Activated CD4-positive, alpha-beta T cell treated with anti-CD3 and anti-CD28 coated beads, Interleukin-2, amount 50 U/mL, for 48 hours (primary cell): ENCODE measurements around the gene PRKAR1B.

ENCODE experiments used
- DNase-seq, 2 experiments: peaks; one replicate each; pipeline ENCODE4 v3.0.0-alpha.2; 2020

PRKAR1B gene

DNA sequence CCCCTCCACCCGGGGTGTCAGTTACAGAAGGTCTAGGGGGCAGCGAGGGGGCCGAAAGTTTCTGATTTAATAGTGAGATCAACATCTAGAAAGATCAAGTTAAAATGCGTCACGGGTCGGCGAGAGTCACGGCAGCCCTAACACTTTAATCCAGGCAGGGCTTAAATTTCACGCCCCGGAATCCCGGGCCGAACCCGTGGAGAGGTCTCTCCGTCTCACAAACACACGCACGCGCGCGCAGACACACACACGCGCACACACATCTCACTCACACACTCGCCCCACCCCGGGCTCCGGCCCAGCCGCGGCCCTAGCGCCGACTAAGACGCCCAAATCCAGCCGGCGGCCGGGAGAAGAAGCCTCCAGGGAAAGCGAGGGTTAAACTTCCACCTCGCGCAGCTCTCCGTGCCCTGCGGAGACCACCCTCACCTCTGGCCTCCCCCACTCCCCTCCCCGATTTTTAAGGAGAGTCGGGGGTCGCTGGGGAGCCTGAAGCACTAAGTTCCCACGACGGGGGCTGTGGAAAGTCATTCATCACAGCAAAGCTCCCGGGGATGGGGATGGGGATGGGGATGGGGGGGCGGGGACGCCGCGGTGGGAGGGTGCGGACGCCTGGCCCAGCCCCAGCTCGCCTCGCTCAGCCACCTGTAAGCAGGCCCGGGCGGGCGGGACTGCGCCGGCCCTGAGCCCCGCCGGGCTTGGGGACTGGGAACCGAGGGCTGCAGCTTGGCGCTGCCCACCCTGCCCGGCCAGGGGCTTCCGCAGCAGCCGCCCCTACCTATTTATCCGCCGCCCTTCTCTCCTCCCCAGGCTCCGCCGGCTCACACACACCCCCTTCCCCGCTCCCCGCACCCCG lies 209.1 kb downstream of the PRKAR1B start:
- DNase-seq = peak; percentile 38 to 46

DNA sequence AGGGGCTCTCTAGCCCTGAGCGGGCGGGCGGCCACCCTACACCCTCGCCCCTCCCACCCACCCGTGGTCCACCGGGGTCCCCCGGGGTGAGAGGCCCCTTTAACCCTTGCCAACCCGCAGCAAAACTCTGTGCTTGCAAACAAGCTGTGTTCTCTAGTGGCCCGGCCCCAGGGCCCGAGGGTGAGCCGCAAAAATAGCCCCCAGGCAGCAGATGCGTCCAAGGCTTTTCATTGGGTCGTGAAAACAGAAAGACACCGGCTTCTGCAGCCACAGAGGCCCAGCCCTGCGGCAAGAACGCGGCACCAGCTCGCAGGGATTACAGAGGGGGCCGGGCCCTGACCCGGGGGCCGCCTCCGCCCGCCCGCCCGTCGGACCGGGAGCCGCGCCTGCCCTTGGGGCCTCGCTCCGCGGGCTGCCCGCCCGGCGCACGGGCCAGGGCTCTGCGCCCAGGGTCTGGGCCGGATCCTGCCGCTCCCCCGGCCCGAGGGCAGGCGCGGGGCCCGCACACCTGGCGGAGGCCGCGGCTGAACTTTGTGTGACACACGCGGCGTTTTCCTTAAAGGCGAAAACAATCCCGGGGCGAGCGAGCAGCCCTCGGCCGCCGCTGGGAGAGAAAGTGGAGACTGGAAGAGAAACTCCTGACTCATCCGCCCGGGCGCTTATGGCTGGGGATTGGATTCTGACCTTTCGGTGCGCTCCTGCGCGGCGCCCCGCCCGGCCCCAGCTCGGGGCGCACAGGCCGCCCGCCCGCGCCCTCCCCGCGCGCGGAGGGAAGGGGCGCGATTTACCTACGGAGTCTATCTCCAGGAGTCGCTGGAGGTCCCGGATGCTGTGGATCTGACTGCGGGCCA lies 210.2 kb downstream of the PRKAR1B start:
- DNase-seq = peak; percentile 56 to 63

DNA sequence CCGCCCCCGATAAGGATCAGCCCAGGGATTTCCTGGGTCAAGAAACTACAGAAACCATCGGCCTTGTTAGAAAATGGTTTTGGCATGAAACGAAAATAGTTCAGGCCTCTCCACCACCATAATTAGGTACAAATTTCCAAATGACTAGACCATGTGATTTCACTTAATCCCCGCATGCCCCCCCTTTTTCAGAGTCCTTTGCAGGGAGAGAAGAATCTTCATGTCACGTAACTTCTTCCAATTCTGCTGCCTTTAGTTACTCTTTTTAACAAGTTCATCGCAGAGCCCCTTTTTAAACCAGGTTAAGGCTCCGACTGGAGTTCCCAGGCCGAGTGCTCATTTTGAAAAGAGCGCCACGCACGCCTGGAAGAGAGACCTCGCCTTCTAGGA lies 210.9 kb downstream of the PRKAR1B start:
- DNase-seq = no peak

DNA sequence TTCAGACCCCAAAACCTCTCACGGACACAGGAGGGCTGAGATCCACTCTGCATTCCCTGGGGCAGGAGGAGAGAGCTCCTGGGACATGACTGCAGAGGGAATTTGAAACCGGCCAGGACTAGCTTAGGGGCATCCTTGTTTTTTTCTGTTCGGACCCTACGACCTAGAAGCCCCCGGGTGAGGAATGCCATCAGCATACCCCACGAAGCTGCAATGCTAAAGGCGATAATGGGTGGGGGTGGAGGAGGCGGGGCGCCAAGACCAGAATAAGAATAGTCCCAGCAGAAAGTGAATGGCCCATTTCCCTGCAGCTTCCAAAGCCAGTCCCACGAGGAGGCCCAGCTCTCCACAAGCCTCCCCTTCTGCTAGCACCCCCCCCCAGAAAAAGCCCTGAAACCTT lies 211.5 kb downstream of the PRKAR1B start:
- no peak for DNase-seq

DNA sequence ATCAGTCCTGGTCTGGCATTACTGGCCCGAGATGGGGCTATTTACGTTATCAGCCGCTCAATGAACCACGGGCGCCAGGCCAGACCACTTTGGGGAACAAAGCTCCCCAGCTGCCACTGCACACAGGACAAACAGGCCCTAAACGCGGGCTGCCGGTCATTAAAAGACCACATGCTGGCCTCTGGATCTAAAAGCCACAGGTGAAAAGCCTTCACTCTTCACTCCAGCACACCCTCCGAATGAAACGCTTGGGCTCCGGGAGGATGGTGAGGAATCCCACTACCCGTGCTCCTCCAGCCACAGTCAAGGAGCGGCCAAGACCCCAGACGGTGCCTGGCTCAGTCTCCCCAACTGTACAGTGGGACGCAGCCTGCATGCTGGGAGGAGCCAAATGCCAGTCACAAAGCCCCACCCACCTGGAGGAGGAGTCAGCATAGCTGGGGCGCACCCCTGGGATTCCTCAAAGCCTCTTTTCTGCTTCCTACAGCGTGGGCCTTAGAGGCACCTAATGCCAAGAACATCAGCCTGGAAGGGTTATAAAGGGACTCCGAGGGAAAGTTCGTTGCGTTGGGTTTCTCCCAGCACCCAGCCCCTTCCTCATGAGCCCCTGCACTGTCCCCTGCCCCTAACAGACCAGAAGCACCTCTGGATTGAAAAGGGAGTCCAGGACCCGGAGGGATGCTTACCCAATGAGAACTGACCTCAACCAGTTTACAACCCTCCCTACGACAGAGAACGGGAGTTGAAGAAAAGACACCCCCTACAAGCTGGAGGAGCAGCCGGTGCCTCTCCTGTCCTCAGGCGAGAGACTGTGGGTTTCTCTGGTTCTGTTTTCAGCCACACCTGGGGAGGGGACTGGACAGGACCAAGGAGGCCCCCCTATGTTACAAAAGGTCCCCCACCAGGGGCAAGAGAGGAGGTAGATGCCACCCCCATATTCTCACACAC lies 212.2 kb downstream of the PRKAR1B start:
- DNase-seq = peak; percentile 37 to 53

DNA sequence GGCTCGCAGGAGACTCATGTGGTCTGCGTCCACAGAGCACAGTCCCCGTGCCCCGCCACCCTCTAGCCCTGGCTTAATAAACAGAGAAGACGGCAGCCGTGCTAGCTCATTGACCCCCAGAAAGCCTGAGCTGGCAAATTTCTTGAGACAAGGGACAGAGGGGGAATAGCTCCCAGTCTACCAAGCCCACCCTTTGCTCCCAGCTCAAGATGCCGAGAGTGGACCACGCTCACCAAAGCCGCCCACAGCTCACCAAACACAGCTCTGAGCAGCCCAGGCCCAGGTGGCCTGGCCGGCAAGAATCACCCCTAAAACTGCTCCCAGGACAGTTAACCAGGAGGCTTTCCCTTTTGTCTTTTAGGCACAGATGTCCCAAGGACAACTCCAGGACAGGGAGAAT lies 212.8 kb downstream of the PRKAR1B start:
- no peak for DNase-seq

DNA sequence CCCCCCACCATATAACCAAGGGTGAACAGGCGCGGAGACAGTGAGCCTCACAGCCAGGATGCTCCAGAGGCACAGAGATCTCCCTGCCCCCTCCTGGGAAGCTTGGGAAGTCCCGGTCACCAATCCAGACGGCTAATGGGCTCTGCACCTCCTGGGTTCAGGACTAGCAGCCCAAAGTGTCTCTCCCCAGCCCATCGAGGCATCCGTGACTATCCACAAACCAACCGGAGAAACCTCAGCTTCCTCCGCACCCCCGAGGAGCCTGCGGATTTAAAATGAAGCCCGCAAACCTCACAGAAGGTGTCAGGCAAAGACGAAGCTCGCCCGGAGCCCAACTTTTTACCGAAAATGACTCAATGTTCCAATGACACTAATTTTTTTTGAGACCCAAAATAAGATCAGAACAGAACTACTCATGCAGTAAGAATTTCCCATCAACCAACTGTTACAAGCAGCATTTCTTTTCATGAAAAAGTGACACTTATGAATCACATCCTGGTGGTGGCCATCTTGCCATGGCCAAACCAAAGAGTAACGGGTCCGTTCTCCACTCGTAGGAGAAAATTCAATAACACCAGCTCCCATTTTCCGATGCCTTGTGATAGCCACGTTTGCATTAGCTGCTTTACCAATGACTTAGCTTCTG lies 213.4 kb downstream of the PRKAR1B start:
- DNase-seq = peak in 1 of 2 experiments; percentile 42

DNA sequence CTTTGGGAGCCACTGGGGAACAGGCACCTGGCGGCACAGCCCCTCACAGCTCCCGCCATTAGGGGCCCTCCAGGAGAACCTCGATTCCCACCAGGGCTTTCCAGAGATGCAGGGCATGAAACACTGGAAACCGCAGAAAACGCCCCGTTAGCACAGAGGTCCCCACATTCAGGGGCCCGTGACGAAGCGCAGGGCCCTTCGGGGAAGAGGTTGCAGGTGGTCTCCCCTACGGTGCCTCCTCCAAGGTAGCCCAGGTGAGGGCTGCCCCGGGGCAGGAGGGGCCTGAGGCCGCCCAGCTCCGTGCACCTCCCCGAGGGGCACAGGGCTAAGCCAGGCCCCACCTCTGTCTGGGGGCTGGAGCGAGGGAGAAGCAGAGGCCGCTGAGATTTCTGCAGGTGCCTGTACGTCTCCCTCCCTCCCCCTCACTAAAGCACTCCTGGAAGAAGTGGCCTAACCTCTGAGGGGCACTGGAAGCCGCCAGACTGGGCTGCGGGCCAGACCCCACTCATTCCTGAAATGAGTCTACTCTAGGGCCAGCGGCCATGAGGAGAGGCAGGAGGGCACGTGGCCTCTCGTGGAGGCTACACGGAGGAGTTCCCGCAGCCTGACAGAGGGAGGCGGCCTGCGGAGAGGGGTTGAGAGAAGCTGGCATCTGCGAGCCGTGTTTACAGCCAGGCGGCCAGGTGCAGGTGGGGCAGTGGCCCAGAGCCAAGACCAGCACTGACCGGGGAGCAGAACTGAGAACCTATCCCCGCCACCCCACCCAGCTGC lies 214.4 kb downstream of the PRKAR1B start:
- no peak for DNase-seq

DNA sequence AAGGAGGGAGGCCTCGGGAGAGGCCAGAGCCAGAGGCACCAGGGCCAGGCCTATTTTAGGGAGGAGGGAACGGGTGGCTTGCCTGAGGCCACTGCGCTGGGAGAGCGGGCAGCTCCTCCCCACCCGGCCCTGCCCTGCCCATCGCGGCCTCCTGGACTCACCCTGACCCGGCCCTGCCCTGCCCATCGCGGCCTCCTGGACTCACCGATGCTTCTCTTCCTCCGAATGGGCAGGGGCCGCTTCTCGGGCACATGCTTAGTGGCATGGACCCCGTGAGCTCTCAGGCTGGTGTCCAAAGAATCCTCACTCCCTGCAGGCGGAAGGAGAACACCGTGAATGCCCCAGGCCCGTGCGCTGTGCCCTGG lies 215.0 kb downstream of the PRKAR1B start:
- no peak for DNase-seq

DNA sequence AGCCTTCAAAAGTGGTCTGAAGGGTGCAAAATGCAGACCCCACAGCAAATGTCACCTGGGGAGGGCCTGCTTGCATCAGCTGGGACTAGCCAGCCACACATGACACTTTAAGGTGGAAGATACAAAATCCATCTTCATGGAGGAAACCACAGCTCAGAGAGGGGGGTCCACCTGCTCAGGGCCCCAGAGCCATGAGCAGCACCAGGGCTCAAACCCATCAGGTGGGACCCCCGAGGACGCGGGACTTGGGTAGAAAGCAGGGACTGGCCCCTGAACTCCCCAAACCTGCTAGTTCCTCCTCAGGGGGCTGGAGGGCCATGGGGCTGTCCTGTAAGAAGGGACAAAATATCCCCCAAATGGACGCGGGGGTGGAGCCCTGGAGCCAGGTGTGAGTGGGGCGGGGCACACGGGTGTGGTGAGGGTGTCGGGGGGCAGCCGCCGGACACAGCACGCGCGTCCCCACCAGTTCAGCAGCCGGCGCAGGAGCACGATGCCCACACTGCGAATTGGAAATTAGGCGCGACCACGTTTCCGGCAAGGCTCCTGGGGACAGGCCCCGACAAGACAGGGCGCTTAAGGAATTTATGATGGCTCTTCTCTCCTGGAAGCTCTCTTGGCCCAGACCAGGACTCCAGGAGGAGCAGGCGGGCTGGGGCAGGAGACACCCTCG lies 215.5 kb downstream of the PRKAR1B start:
- no peak for DNase-seq

DNA sequence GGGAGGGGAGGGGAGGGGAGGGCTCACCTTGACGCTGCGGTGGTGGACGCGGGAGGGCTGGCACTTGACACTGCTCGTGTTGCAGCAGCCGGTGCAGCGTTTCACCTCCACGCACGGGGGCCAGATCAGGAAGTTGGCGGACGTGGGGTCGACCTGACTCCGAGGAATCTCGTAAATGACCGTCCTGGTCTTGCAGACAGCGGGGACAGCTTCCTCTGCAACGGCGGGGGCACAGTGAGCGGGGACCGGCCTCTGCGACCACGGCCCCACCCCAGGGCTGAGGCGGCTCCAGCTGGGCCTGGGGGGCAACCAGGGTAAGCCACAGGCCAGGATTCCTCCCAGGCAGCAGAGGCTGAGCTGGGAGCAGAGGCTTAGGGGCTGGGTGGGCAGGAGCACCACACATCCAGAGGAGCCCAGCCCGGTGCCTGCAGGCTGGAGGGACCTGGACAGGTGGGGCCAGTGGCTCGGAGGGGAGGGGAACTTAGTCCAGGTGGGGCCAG lies 216.2 kb downstream of the PRKAR1B start:
- no peak for DNase-seq

DNA sequence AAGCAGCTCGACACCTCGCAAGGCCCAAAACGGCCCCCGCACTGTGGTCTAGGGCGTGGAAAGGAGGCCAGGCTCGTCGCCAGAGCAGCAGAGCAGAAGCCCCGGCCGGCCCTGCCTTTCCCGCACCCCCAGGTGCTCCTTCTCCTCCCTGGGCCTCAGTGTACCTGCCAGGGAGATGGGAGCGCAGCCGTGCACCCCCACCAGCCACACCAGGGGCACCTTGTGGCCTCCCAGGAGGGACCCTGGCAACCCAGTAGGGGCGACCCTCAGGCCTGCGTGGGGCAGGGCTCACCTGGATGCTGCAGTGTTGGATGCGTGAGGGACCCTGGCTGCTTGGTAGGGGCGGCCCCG lies 217.0 kb downstream of the PRKAR1B start:
- no peak for DNase-seq

DNA sequence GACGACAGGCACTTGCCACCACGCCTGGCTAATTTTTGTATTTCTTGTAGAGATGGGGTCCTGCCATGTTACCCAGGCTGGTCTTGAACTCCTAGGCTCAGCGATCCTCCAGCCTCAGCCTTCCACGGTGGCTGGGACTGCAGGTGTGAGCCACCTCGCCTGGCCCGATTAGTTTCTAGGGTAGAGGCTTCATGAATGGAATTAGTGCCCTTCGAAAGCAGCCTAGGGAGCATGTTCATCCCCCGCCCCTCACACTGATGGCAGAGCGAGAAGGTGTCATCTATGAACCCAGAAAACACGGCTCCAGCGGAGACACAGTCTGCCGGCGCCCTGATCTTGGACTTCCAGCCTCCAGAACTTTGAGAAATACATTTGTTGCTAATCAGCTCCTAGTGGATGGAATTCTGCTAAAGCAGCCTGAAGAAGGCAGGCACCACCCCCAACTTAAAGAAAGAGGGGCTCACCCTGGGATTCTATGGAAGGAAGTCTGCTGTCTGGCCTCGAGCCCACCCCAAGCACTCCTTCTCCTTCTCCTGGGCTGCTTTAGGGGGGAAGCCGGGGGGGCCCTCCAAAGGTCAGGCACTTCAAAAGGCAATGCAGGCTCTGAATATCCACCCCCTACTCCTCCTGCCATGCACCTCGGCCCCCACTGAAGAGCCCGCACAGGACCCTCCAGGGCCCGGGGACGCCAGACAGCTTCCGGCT lies 217.5 kb downstream of the PRKAR1B start:
- DNase-seq = no peak

DNA sequence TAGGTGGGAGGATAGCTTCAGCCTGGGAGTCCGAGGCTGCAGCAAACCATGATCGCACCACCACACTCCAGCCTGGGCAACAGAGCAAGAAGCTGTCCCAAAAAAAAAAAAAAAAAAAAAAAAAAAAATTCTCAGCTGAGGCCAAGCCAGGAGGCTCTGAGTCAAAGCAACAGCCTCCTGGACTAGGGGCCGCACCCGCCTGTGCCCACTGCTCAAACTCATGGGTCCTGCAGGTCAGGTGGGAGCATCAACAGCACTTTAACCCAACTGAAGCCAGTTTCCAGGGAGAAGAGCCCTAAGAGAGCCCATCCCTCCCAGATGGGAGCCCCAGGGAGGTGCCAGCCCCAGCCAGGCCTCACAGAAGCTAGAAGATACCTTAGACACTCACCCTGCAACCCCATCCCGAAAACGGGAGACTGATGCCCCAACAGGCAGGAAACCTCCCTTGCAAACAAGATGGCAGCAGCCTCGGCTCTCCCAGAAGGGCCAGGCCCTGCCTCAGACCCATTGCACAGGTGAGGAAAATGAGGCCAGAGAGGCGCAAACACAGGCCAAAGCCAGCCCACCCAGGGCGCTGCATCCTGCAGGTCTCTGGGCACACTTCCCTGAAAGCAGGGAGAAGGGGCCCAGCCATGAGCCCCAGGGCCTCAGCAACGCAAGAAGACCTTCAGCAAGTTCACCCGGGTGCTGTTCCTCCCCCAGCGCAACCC lies 218.5 kb downstream of the PRKAR1B start:
- DNase-seq = no peak

DNA sequence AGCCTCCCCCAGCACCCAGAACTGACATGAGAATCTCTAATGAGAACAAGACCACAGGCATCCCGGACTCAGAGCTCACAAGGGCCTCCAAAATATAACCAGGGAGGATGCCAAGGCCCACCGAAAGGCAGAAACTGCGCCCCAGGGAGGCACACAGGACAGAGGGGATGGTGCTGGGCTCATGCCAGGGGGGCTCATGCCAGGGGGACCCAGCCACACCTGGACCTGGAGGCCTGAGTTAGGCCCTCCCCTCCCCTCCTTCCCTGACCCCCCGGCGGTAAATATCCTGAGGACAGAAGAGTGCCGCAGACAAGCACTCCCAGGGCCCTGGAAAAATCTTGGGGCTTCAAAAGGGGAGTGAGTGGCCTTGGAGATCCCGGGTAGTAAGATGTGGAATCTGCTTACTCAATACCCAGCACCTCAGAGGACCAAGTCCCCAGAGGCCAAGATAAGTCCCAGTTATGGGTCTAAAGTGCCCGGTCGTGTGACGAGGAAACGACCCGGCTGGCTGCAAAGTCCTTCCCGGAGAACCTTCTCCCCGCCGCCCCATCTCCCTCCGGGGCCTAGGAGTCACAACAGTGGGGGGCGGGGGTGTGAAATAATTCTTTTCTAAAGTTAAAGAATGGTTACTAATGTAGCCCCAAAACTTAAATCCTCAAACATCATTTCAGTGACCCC lies 219.3 kb downstream of the PRKAR1B start:
- DNase-seq = no peak

DNA sequence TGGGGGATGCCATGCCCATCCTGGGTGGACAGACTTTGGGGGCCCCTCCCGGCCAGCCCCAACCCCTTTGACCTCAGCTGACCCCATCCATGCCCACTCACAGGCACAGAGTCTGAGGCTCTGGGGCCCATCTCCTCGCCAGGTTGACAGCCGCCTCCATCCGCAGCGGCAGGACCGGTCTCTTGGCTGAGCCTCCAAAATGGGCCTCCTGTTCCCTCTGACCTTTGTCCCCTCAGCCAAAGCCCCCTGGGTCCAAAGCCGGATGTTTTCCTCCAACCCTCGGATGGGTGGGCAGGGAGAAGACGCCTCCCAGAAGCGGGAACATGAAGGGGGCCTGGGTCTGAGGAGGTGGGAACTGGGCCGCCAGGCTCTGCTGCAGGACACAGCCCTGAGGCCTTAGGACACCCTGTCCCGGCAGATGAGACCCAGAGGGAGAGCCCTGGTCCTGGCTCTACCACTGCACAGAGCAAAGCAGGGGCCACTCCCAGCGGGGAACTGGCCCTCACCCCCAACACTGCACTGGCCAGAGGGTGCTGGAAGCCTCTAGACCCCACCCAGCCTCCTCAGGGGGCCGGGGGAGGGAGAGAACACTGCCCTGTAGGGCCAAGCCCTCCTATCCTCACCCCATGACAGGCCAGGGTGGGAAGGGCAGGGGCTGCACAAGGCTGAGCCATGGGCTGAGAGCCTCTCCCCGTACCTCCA lies 220.0 kb downstream of the PRKAR1B start:
- DNase-seq = no peak

DNA sequence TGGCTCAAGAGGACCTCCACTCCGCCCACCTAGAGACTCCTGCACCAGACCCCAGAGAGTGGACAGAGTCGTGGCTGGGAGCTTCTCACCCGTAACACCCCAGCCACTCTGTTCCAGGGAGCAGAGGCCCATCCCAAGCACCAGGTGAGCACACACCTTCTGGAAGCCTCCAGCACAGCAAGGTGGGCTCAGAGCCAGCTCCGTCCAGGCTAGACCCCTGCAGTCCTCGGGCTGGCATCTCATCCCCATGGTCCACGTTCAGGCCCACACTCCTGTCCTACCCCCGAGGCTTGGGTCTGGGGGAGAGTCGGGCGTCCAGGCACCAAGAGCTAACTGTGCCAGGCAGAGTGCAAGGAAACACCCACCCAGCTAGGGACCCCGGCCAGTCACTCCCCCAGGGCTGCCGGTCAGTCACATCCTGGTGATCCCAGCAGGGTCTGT lies 220.7 kb downstream of the PRKAR1B start:
- no peak for DNase-seq

DNA sequence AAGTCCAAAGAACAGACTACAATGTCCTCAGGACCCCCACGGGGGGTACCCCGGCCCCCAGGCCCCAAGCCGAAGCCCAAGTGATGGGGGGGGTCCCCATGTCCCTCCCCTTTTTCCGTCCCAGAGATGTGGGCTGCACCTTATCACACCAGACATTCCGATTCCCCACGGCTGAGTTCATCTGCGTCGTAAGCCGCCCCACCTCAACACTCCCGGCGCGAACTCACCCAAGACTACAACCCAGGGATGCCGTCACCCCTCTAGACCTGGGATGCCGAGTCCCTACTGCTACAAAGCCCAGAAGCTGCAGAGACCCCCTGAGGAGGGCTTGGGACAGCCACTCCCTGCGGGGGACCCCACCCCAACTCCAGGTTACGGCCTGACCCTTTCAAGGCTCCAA lies 221.9 kb downstream of the PRKAR1B start:
- no peak for DNase-seq
